ENCODE measurements around the gene SPI1. TPM values are rescaled to one million over a fixed set of nuclear protein-coding genes. Genes with fewer than 3 reads are reported as not detected.

SPI1 gene
- total and polyA plus RNA-seq, 7 experiments from 2014 or later = 0.27 to 247 (median 5.4) TPM; not detected in 2

GRCh38 chr11:47327025-47327424, 51.3 kb downstream of the SPI1 start:
- peaks cover 0 to 3% (median 0%) of the 10 kb centered on the region in 7 donors for H3K4me1 Mint-ChIP-seq
- no peaks in the 10 kb centered on the region for H3K27me3 Mint-ChIP-seq
- no peak overlapping the region for H3K4me3 Mint-ChIP-seq
- Histone ChIP-seq H3K4me3 (ENCODE audit: low read length) (no peak overlapping the region), H3K4me1 (ENCODE audit: control insufficient read depth in 2 of 2, insufficient read depth in 2 of 2, low read length in 2 of 2) (no peaks in the 10 kb centered on the region), H3K9me3 (ENCODE audit: control insufficient read depth in 2 of 3, low read length in 3 of 3) (no peaks in the 10 kb centered on the region), H3K27ac (ENCODE audit: low read depth, low read length) (no peak overlapping the region), H3K27me3 (ENCODE audit: control insufficient read depth in 2 of 2, insufficient read depth in 2 of 2, low read length in 2 of 2) (no peaks in the 10 kb centered on the region), H3K36me3 (ENCODE audit: control insufficient read depth in 2 of 3, insufficient read depth in 3 of 3, low read length in 3 of 3) (peaks cover 0 to 23% (median 9%) of the 10 kb centered on the region in 3 experiments)
- ChIA-PET CTCF (no interaction called here), POLR2A (no interaction called here)
- peak overlapping the region in 2 of 9 donors; percentile 16 to 30 for H3K27ac Mint-ChIP-seq
- intact Hi-C loops (cut with micrococcal nuclease) = no loop called here
- ATAC-seq (no peak), DNase-seq (no peak)
- H3K36me3 Mint-ChIP-seq = peaks cover 8 to 42% (median 15%) of the 10 kb centered on the region in 5 donors
- H3K9me3 Mint-ChIP-seq = peaks cover 0 to 1% (median 0%) of the 10 kb centered on the region in 11 donors

GRCh38 chr11:47326198-47326597, 52.1 kb downstream of the SPI1 start:
- Histone ChIP-seq H3K36me3 (ENCODE audit: control insufficient read depth in 2 of 3, insufficient read depth in 3 of 3, low read length in 3 of 3) (peaks cover 5 to 23% (median 17%) of the 10 kb centered on the region in 3 experiments), H3K4me1 (ENCODE audit: control insufficient read depth in 2 of 2, insufficient read depth in 2 of 2, low read length in 2 of 2) (no peaks in the 10 kb centered on the region), H3K27ac (ENCODE audit: low read depth, low read length) (no peak overlapping the region), H3K9me3 (ENCODE audit: control insufficient read depth in 2 of 3, low read length in 3 of 3) (no peaks in the 10 kb centered on the region), H3K4me3 (ENCODE audit: low read length) (no peak overlapping the region), H3K27me3 (ENCODE audit: control insufficient read depth in 2 of 2, insufficient read depth in 2 of 2, low read length in 2 of 2) (no peaks in the 10 kb centered on the region)
- DNase-seq = no peak
- no peak for ATAC-seq
- ChIA-PET POLR2A (interaction anchor here (0.7 kb wide), 1 partner anchor 139 kb away, joined by 3 read pairs; no protein-coding TSS in a partner anchor), CTCF (no interaction called here)
- intact Hi-C loops (cut with micrococcal nuclease) = no loop called here
- peaks cover 11 to 50% (median 20%) of the 10 kb centered on the region in 5 donors for H3K36me3 Mint-ChIP-seq
- peak overlapping the region in 4 of 9 donors; percentile 14 to 43 (median 23) for H3K27ac Mint-ChIP-seq
- peaks cover 0 to 1% (median 0%) of the 10 kb centered on the region in 11 donors for H3K9me3 Mint-ChIP-seq
- no peak overlapping the region for H3K4me3 Mint-ChIP-seq
- no peaks in the 10 kb centered on the region for H3K27me3 Mint-ChIP-seq
- H3K4me1 Mint-ChIP-seq = peaks cover 0 to 3% (median 0%) of the 10 kb centered on the region in 7 donors

- Mint-ChIP-seq H3K27me3 (no peaks in the 10 kb centered on the region), H3K36me3 (peaks cover 11 to 50% (median 20%) of the 10 kb centered on the region in 5 donors), H3K4me1 (peaks cover 0 to 3% (median 0%) of the 10 kb centered on the region in 7 donors), H3K4me3 (no peak overlapping the region), H3K9me3 (peaks cover 0 to 1% (median 0%) of the 10 kb centered on the region in 11 donors), H3K27ac (peak overlapping the region in 6 of 9 donors; percentile 7 to 86 (median 64))
- Histone ChIP-seq H3K4me3 (ENCODE audit: low read length) (no peak overlapping the region), H3K27me3 (ENCODE audit: control insufficient read depth in 2 of 2, insufficient read depth in 2 of 2, low read length in 2 of 2) (no peaks in the 10 kb centered on the region), H3K27ac (ENCODE audit: low read depth, low read length) (peak overlapping the region; percentile 17), H3K4me1 (ENCODE audit: control insufficient read depth in 2 of 2, insufficient read depth in 2 of 2, low read length in 2 of 2) (no peaks in the 10 kb centered on the region), H3K36me3 (ENCODE audit: control insufficient read depth in 2 of 3, insufficient read depth in 3 of 3, low read length in 3 of 3) (peaks cover 6 to 23% (median 21%) of the 10 kb centered on the region in 3 experiments), H3K9me3 (ENCODE audit: control insufficient read depth in 2 of 3, low read length in 3 of 3) (no peaks in the 10 kb centered on the region)
- ChIA-PET POLR2A (interaction anchor here (0.7 kb wide), 2 partner anchors 90 to 138 kb away, joined by 3 read pairs; no protein-coding TSS in a partner anchor), CTCF (no interaction called here)
- no peak for DNase-seq
- no peak for ATAC-seq
- intact Hi-C loops (cut with micrococcal nuclease) = no loop called here
These were observed 52.9 kb downstream of the SPI1 start for GRCh38 chr11:47325271-47326041.

GRCh38 chr11:47324520-47324919, 53.8 kb downstream of the SPI1 start:
- Mint-ChIP-seq H3K9me3 (peaks cover 0 to 1% (median 0%) of the 10 kb centered on the region in 11 donors), H3K36me3 (peaks cover 11 to 50% (median 20%) of the 10 kb centered on the region in 5 donors), H3K4me3 (no peak overlapping the region), H3K27me3 (no peaks in the 10 kb centered on the region), H3K4me1 (peaks cover 0 to 3% (median 0%) of the 10 kb centered on the region in 7 donors), H3K27ac (peak overlapping the region in 3 of 9 donors; percentile 64 to 86 (median 65))
- peaks cover 6 to 23% (median 21%) of the 10 kb centered on the region in 3 experiments for H3K36me3 ChIP-seq (ENCODE audit: control insufficient read depth in 2 of 3, insufficient read depth in 3 of 3, low read length in 3 of 3)
- no peaks in the 10 kb centered on the region for H3K9me3 ChIP-seq (ENCODE audit: control insufficient read depth in 2 of 3, low read length in 3 of 3)
- POLR2A ChIA-PET = no interaction called here
- no peak for ATAC-seq
- CTCF ChIA-PET = no interaction called here
- no peak for DNase-seq
- intact Hi-C loops (cut with micrococcal nuclease) = no loop called here
- H3K27ac ChIP-seq (ENCODE audit: low read depth, low read length) = no peak overlapping the region
- H3K4me3 ChIP-seq (ENCODE audit: low read length) = no peak overlapping the region
- no peaks in the 10 kb centered on the region for H3K4me1 ChIP-seq (ENCODE audit: control insufficient read depth in 2 of 2, insufficient read depth in 2 of 2, low read length in 2 of 2)
- no peaks in the 10 kb centered on the region for H3K27me3 ChIP-seq (ENCODE audit: control insufficient read depth in 2 of 2, insufficient read depth in 2 of 2, low read length in 2 of 2)

- Mint-ChIP-seq H3K9me3 (no peaks in the 10 kb centered on the region), H3K36me3 (peaks cover 7 to 33% (median 21%) of the 10 kb centered on the region in 5 donors)
- CTCF ChIA-PET = no interaction called here
These were observed 60.2 kb downstream of the SPI1 start for GRCh38 chr11:47318166-47318565.

GRCh38 chr11:47317064-47317828, 61.1 kb downstream of the SPI1 start:
- Mint-ChIP-seq H3K27me3 (no peaks in the 10 kb centered on the region), H3K27ac (peak overlapping the region in 2 of 9 donors; percentile 33 to 60), H3K4me1 (peaks cover 0 to 7% (median 0%) of the 10 kb centered on the region in 7 donors), H3K9me3 (no peaks in the 10 kb centered on the region), H3K4me3 (no peak overlapping the region), H3K36me3 (peaks cover 7 to 37% (median 21%) of the 10 kb centered on the region in 5 donors)
- ChIA-PET POLR2A (no interaction called here), CTCF (no interaction called here)
- Histone ChIP-seq H3K4me1 (ENCODE audit: control insufficient read depth in 2 of 2, insufficient read depth in 2 of 2, low read length in 2 of 2) (no peaks in the 10 kb centered on the region), H3K4me3 (ENCODE audit: low read length) (no peak overlapping the region), H3K27me3 (ENCODE audit: control insufficient read depth in 2 of 2, insufficient read depth in 2 of 2, low read length in 2 of 2) (no peaks in the 10 kb centered on the region), H3K27ac (ENCODE audit: low read depth, low read length) (no peak overlapping the region), H3K36me3 (ENCODE audit: control insufficient read depth in 2 of 3, insufficient read depth in 3 of 3, low read length in 3 of 3) (peaks cover 12 to 64% (median 23%) of the 10 kb centered on the region in 3 experiments), H3K9me3 (ENCODE audit: control insufficient read depth in 2 of 3, low read length in 3 of 3) (no peaks in the 10 kb centered on the region)
- ATAC-seq = no peak
- DNase-seq = no peak
- intact Hi-C loops (cut with micrococcal nuclease) = no loop called here

More at GRCh38 chr11:47318166-47318565, 60.2 kb downstream of the SPI1 start:
- H3K4me1 ChIP-seq (ENCODE audit: control insufficient read depth in 2 of 2, insufficient read depth in 2 of 2, low read length in 2 of 2) = no peaks in the 10 kb centered on the region
- Mint-ChIP-seq H3K27me3 (no peaks in the 10 kb centered on the region), H3K4me3 (no peak overlapping the region), H3K4me1 (peaks cover 0 to 7% (median 0%) of the 10 kb centered on the region in 7 donors), H3K27ac (peak overlapping the region in 2 of 9 donors; percentile 1 to 73)
- no peaks in the 10 kb centered on the region for H3K27me3 ChIP-seq (ENCODE audit: control insufficient read depth in 2 of 2, insufficient read depth in 2 of 2, low read length in 2 of 2)
- no peak overlapping the region for H3K4me3 ChIP-seq (ENCODE audit: low read length)
- intact Hi-C loops (cut with micrococcal nuclease) = no loop called here
- no peaks in the 10 kb centered on the region for H3K9me3 ChIP-seq (ENCODE audit: control insufficient read depth in 2 of 3, low read length in 3 of 3)
- H3K27ac ChIP-seq (ENCODE audit: low read depth, low read length) = no peak overlapping the region
- H3K36me3 ChIP-seq (ENCODE audit: control insufficient read depth in 2 of 3, insufficient read depth in 3 of 3, low read length in 3 of 3) = peaks cover 9 to 63% (median 17%) of the 10 kb centered on the region in 3 experiments
- DNase-seq = no peak
- POLR2A ChIA-PET = no interaction called here
- no peak for ATAC-seq
